HG02885 (cell line): Measurements from ENCODE around the gene RARRES2.
"Not testable (repeated sequence)": the region's sequence is repeated elsewhere in the genome, so short reads cannot be mapped to it uniquely, and the experiment has no call there.

Experiments
- ATAC-seq: cut with Tn5 transposase; IDR thresholded peaks from one replicate; pipeline ENCODE4 v1.9.1; 2021; ENCODE audit warnings: mild to moderate bottlenecking; ENCODE audit not compliant: unreplicated experiment, poor library complexity

Gene RARRES2

GRCh38 chr7:150323682-150324372 is 17.6 kb downstream of the RARRES2 start:
- peak; percentile 19 for ATAC-seq

- peak; percentile 72 for ATAC-seq
These were observed 18.4 kb downstream of the RARRES2 start, which contains the start of the genes ACTR3C and LRRC61 for GRCh38 chr7:150322833-150323681. TSS of gene ACTR3C (minus strand) at chr7:150323545. CDS start at chr7:150295296, 28,249 bp downstream. TSS of gene LRRC61 (plus strand) at chr7:150323355. CDS start at chr7:150336862, 13,507 bp downstream.

DNA sequence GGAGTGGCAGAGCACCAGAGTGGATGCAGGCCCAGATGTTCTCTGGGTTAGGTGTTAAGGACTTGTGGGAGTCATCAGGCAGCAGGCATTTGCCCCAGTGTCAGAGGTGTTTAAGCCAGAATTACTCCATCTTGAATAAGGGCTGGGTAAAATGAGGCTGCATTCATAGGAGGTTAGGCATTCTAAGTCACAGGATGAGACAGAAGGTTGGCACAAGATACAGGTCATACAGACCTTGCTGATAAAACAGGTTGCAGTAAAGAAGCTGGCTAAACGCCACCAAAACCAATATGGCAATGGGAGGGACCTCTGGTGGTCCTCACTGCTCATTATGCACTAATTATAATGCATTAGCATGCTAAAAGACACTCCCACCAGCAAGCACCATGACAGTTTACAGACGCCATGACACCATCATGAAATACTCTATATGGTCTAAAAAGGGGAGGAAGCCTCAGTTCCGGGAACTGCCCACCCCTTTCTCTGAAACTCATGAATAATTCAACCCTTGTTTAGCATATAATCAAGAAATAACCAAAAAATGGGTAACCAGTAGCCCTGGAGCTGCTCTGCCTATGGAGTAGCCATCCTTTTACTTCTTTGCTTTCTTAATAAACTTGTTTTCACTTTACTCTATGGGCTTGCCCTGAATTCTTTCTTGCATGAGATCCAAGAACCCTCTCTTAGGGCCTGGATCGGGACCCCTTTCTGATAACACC is 19.2 kb downstream of the RARRES2 start:
- peak; percentile 24 for ATAC-seq

GRCh38 chr7:150321788-150322113 is 19.7 kb downstream of the RARRES2 start:
- no peak for ATAC-seq

DNA sequence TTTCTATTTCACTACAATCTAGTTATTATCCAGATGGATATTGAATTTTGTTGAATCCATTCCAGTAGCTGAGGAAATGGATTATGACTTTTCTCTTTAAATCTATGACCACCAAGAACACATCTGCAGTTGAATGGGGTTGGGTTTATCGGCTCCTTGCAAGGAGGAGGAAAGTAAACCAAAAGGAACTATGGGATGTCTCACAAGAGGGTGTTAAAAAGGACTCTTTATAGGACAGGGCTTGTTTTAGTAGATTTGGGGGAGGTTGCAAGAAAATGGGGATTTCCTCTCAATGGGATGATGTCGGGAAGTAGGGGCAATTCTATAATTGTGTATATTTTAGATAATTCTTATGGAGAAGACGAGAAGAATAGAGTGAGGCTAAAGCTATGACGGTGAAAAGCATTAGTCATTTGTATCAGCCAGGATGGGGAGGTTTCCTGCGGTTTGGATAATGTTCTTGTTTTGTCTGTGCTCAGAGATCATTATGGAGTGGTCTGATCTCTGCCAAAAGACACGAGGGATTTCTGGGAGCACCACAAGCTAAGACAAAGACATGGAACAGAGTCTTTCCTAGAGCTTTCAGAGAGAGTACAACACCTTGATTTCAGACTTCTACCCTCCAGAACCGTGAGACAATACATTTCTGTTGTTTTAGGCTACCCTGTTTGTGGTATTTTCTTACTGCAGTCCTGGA is 23.5 kb downstream of the RARRES2 start:
- ATAC-seq = no peak

- ATAC-seq = not testable (repeated sequence)
These were observed 24.4 kb downstream of the RARRES2 start for GRCh38 chr7:150316987-150317386.

GRCh38 chr7:150314639-150315239 is 26.7 kb downstream of the RARRES2 start:
- no peak for ATAC-seq

DNA sequence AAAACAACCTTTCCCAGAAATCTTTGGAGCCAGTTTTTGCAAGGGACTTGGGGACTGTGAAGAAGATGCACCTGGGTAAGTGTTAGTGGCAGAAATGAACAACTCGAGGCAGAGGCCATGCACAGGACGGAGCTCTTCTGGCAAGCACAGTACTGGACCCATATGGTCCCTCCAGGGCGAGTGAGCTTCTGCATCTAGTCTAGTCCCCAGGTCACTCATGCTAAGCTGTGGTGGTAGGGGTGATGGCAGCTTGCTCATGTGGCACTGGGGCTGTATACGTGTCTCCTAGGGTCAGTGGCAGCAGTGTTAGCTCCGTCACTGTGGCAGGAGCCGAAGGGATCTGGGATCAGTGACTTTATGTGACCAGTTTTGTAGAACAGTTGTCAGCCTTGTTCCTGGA is 27.6 kb downstream of the RARRES2 start:
- no peak for ATAC-seq

DNA sequence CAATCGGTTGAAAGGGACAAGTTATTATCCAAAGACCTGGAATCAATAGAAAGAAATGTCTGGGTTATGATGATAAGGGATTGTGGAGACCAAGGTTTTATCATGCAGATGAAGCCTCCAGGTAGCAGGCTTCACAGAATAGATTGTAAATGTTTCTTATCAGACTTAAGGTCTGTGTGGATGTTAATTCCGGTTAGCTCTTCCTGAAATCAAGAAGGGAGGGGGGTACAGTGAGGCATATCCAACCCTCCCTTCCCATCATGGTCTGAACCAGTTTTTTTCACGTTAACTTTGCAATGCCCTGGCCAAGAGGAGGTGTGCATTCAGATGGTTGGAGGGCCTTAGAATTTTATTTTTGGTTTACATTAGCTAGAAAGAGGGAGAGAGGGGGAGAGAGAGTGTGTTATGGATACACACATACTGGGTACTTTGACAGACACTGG is 28.0 kb downstream of the RARRES2 start:
- no peak for ATAC-seq

DNA sequence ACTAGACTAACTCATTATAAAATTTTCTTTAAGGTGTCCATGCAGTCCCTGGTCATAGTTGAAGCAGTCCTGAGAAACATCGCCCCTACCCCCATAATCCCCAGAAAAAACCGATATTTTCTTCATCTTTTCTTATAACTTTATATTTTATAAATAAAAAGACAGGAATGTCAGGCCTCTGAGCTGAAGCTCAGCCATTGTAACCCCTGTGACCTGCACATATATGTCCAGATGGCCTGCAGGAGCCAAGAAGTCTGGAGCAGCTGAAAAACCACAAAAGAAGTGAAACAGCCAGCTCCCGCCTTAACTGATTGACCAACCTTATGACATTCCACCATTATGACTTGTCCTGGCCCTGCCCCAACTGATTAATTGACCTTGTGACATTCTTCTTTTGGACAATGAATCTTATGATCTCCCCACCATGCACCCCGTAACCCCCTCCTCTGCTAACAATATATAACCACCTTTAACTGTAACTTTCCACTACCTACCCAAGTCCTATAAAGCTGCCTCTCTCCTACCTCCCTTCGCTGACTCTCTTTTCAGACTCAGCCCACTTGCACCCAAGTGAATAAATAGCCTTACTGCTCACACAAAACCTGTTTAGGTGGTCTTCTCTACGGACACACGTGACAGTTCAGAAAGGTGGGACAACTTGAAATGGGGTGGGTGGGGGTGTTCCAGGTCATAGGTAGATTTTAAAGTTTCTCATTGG is 28.6 kb downstream of the RARRES2 start:
- not testable (repeated sequence) for ATAC-seq

GRCh38 chr7:150311711-150312110 is 29.7 kb downstream of the RARRES2 start:
- ATAC-seq = no peak

- no peak for ATAC-seq
These were observed 30.3 kb downstream of the RARRES2 start for GRCh38 chr7:150311146-150311545.

- no peak for ATAC-seq
These were observed 32.9 kb downstream of the RARRES2 start for GRCh38 chr7:150308575-150308974.

GRCh38 chr7:150307904-150308303 is 33.5 kb downstream of the RARRES2 start:
- no peak for ATAC-seq

DNA sequence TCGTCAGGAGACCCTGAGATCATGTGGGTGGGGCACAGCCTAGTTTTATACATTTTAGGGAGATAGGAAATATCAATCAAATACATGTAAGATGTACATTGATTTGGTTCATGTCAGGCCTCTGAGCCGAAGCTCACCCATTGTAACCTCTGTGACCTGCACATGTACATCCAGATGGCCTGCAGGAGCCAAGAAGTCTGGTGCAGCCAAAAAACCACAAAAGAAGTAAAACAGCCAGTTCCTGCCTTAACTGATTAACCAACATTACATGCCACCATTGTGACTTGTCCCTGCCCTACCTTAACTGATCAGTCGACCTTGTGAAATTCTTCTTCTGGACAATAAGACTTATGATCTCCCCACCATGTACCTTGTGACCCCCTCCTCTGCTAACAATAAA is 34.3 kb downstream of the RARRES2 start:
- ATAC-seq = no peak

DNA sequence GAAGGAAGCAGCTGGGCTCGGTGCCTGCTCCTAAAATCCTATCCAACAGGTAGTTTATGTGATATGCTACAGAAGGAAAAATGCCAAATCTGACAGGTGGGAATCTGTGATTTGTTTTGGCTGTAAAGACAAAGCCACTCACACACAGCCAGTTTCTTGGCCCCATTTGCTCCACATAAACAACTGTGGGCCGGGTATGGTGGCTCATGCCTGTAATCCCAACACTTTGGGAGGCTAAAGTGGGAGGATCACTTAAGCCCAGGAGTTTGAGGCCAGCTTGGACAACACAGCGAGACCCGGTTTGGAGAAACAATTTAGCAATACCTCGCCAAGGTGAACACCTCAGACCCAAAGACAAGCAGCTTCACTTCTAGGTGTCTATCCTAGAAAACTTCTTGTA is 35.1 kb downstream of the RARRES2 start:
- not testable (repeated sequence) for ATAC-seq

GRCh38 chr7:150305903-150306284 is 35.5 kb downstream of the RARRES2 start:
- ATAC-seq = not testable (repeated sequence)

DNA sequence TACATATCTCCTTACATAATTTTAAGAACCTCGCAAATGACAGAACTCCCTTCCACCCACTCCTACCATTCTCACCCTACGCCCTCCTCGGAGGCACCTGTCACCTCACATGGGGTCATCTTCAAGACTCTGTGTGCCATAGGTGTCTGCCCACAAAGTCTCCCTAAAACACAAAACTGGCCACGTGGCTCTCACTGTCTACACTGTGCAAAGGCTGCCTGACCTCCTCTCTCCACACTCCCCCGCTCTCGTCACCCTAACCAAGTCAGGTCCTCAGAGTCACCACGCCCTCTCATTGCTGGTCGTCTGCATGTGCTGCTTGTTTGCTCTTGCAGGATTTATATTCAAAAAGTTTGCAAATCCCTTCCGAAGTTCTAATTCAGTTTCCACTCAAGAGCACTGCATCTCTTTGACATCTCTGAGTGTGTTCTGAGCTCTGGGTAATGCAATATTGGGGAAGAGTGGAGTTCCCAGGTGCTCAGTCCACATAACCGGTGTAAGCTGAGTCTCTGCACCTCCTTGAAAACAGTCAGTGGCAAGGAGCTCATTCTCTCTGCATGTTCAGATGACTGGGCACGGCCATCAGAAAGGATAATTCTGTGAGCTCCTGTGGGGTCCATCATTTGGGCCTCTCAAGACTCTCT is 36.0 kb downstream of the RARRES2 start:
- ATAC-seq = not testable (repeated sequence)
